Upper lobe of left lung (tissue), 4 donors: ENCODE data around the gene CAMK1G.

Experiments
- CTCF ChIP-seq, 6 experiments: fragments of 450-650 bp in 4 of 6; fragments of 200-600 bp in 2 of 6; sonication (generic) in 2 of 6; IDR thresholded peaks; one replicate each; pipeline ENCODE4 v1.5.1; 2016 to 2019; ENCODE audit warnings: antibody characterized with exemption in 6 of 6
- EP300 ChIP-seq, 4 donors: sonication (generic); formaldehyde crosslinking; IDR thresholded peaks; one replicate each; pipeline ENCODE4 v1.5.1; 2017; ENCODE audit warnings: antibody characterized with exemption in 4 of 4, control low read depth in 2 of 4
- POLR2AphosphoS5 ChIP-seq, 2 donors: sonication (generic); formaldehyde crosslinking; IDR thresholded peaks; one replicate each; pipeline ENCODE4 v1.5.1; 2017; ENCODE audit warnings: antibody characterized with exemption in 2 of 2

- TF ChIP-seq CTCF (IDR thresholded peaks at IDR 0.05) (no peak), EP300 (IDR thresholded peaks at IDR 0.05) (no peak), POLR2AphosphoS5 (IDR thresholded peaks at IDR 0.05) (no peak)
These were observed 43.7 kb downstream of the CAMK1G start for GRCh38 chr1:209627027-209627731.
